SK-N-SH (cell line): Measurements from ENCODE around the gene HDAC4. TPM values are rescaled to one million over a fixed set of nuclear protein-coding genes. Genes with fewer than 3 reads are reported as not detected.

Experiments used
- CTCF ChIA-PET: fragments of 300-600, 350-600 bp; formaldehyde crosslinking; extraction: SDS; loops from one replicate; lab custom pipeline; 2021; lab: Yijun Ruan, JAX
- POLR2A ChIA-PET: fragments of 350-600 bp; sonication (Branson Sonifier 250); formaldehyde crosslinking; extraction: SDS; loops from one replicate; lab custom pipeline; 2020; ENCODE audit warnings: antibody characterized with exemption, inconsistent platforms; lab: Yijun Ruan, JAX
- DNase-seq: peaks from one replicate; pipeline ENCODE4 v3.0.0; 2012
- H2AFZ ChIP-seq: fragments of 200-600 bp; sonication (generic); 2 replicates; pipeline ENCODE4 v1.8.1; 2016; ENCODE audit warnings: antibody characterized with exemption, mild to moderate bottlenecking, low read depth
- H3F3A ChIP-seq: fragments of 200-600 bp; sonication (generic); replicated peaks from 2 replicates; pipeline ENCODE3; 2016; ENCODE audit warnings: antibody characterized with exemption, mild to moderate bottlenecking; ENCODE audit not compliant: insufficient read depth
- H3K27ac ChIP-seq, 2 experiments: fragments of 200-500 bp in 1 of 2; fragments of 200-600 bp in 1 of 2; sonication (Bioruptor generic) in 1 of 2; sonication (generic), shearing (Covaris generic) in 1 of 2; 2 replicates each; pipeline versions ENCODE4 v1.5.1 to v1.6.1; 2014 to 2016; ENCODE audit warnings: low read depth in 2 of 2, inconsistent platforms in 1 of 2, low read length in 1 of 2, mild to moderate bottlenecking in 1 of 2, mixed read lengths in 1 of 2
- H3K27me3 ChIP-seq: fragments of 200-600 bp; sonication (generic), shearing (Covaris generic); 2 replicates; pipeline ENCODE4 v1.6.1; 2016; ENCODE audit warnings: mixed run types; ENCODE audit not compliant: insufficient read depth
- H3K36me3 ChIP-seq, 2 experiments: fragments of 200-500 bp in 1 of 2; fragments of 200-600 bp in 1 of 2; sonication (Bioruptor generic) in 1 of 2; sonication (generic) in 1 of 2; replicated peaks in 1 of 2; 2 replicates each; pipeline versions ENCODE3 to v1.5.1; 2014 to 2016; ENCODE audit warnings: low read length in 1 of 2, mild to moderate bottlenecking in 1 of 2; ENCODE audit not compliant: insufficient read depth in 2 of 2, control insufficient read depth in 1 of 2
- H3K4me1 ChIP-seq, 2 experiments: fragments of 200-500 bp in 1 of 2; fragments of 200-600 bp in 1 of 2; sonication (Bioruptor generic) in 1 of 2; sonication (generic), shearing (Covaris generic) in 1 of 2; 2 replicates each; pipeline versions ENCODE4 v1.5.1 to v1.6.1; 2014 to 2016; ENCODE audit warnings: low read depth in 1 of 2, low read length in 1 of 2, mixed run types in 1 of 2; ENCODE audit not compliant: insufficient read depth in 2 of 2, control insufficient read depth in 1 of 2
- H3K4me2 ChIP-seq: fragments of 200-600 bp; sonication (generic), shearing (Covaris generic); 2 replicates; pipeline ENCODE4 v1.6.1; 2017; ENCODE audit warnings: mixed run types
- H3K4me3 ChIP-seq, 2 experiments: fragments of 200-500 bp in 1 of 2; fragments of 200-600 bp in 1 of 2; sonication (Bioruptor generic) in 1 of 2; sonication (generic), shearing (Covaris generic) in 1 of 2; 2 replicates each; pipeline versions ENCODE4 v1.5.1 to v1.8.1; 2014 to 2016; ENCODE audit warnings: low read depth in 2 of 2, inconsistent platforms in 1 of 2, low read length in 1 of 2, mild to moderate bottlenecking in 1 of 2, mixed read lengths in 1 of 2, moderate library complexity in 1 of 2
- H3K79me2 ChIP-seq: fragments of 200-600 bp; sonication (generic); 2 replicates; pipeline ENCODE4 v1.8.1; 2017; ENCODE audit warnings: mild to moderate bottlenecking; ENCODE audit not compliant: insufficient read depth
- H3K9ac ChIP-seq: fragments of 200-600 bp; sonication (generic); 2 replicates; pipeline ENCODE4 v1.6.1; 2017; ENCODE audit warnings: mixed run types
- H3K9me2 ChIP-seq: fragments of 200-600 bp; sonication (generic); 2 replicates; pipeline ENCODE4 v1.6.1; 2017; ENCODE audit warnings: mixed run types
- H3K9me3 ChIP-seq: fragments of 200-600 bp; sonication (generic); 2 replicates; pipeline ENCODE4 v1.6.1; 2017; ENCODE audit warnings: mixed run types, mild to moderate bottlenecking, moderate library complexity
- H4K20me1 ChIP-seq: fragments of 200-600 bp; sonication (generic); 2 replicates; pipeline ENCODE4 v1.6.1; 2017; ENCODE audit warnings: mild to moderate bottlenecking, mixed run types; ENCODE audit not compliant: insufficient read depth
- ELF1 ChIP-seq: IDR thresholded peaks from 2 replicates; pipeline ENCODE4 v1.4.0; 2012
- EZH2phosphoT487 ChIP-seq: fragments of 200-600 bp; sonication (generic); IDR thresholded peaks from 2 replicates; pipeline ENCODE4 v1.6.1; 2017; ENCODE audit warnings: low read depth, mixed run types, mild to moderate bottlenecking, antibody characterized with exemption, moderate library complexity, borderline replicate concordance
- FOSL2 ChIP-seq: IDR thresholded peaks from 2 replicates; pipeline ENCODE4 v1.4.0; 2012; ENCODE audit warnings: low read depth, mild to moderate bottlenecking, moderate library complexity, borderline replicate concordance
- FOXM1 ChIP-seq: IDR thresholded peaks from 2 replicates; pipeline ENCODE4 v1.4.0; 2012; ENCODE audit warnings: low read depth, mild to moderate bottlenecking
- MEF2A ChIP-seq: IDR thresholded peaks from 2 replicates; pipeline ENCODE4 v1.4.0; 2012; ENCODE audit warnings: low read depth, borderline replicate concordance
- MXI1 ChIP-seq: IDR thresholded peaks from 2 replicates; pipeline ENCODE4 v1.6.1; 2012; ENCODE audit warnings: mild to moderate bottlenecking, low read depth, low read length, improper control_type of control experiment
- NFIC ChIP-seq: IDR thresholded peaks from 2 replicates; pipeline ENCODE4 v1.4.0; 2012; ENCODE audit warnings: borderline replicate concordance
- SMC3 ChIP-seq: IDR thresholded peaks from 2 replicates; pipeline ENCODE4 v1.6.1; 2012; ENCODE audit warnings: low read depth, low read length, improper control_type of control experiment
- YY1 ChIP-seq: IDR thresholded peaks from 2 replicates; pipeline ENCODE4 v1.4.0; 2012; ENCODE audit warnings: low read depth, mild to moderate bottlenecking
- WGBS: methylation state at CpG from one replicate; pipeline ENCODE4 v1.1.6; 2017; ENCODE audit warnings: low lambda C conversion rate; 5-methylcytosine and 5-hydroxymethylcytosine counted together
- polyA plus RNA-seq, 3 experiments: library from polyadenylated mRNA; depleted of rRNA; stranded (reverse); fragments of >200 nt; gene quantifications; 2 replicates each; pipeline ENCODE4 v1.2.3, GENCODE V29; 2012
- TF ChIP-seq, protein P1 (sequence below): IDR thresholded peaks from 2 replicates; pipeline ENCODE4; 2012
- TF ChIP-seq, protein P2 (sequence below): fragments of 150-350 bp; IDR thresholded peaks from 2 replicates; pipeline ENCODE4 v1.6.1; 2017; ENCODE audit warnings: antibody characterized with exemption, low read length, low read depth, borderline replicate concordance
- TF ChIP-seq, protein P3 (sequence below): IDR thresholded peaks from 2 replicates; pipeline ENCODE4 v1.4.0; 2012; ENCODE audit warnings: low read depth, borderline replicate concordance
- TF ChIP-seq, protein P4 (sequence below): IDR thresholded peaks from 2 replicates; pipeline ENCODE4 v1.4.0; 2012; ENCODE audit warnings: low read depth, borderline replicate concordance

The HDAC4 gene
- polyA plus RNA-seq, 1 of the 3 experiments (the other 2 are of a cell fraction) = 5.5 TPM

DNA sequence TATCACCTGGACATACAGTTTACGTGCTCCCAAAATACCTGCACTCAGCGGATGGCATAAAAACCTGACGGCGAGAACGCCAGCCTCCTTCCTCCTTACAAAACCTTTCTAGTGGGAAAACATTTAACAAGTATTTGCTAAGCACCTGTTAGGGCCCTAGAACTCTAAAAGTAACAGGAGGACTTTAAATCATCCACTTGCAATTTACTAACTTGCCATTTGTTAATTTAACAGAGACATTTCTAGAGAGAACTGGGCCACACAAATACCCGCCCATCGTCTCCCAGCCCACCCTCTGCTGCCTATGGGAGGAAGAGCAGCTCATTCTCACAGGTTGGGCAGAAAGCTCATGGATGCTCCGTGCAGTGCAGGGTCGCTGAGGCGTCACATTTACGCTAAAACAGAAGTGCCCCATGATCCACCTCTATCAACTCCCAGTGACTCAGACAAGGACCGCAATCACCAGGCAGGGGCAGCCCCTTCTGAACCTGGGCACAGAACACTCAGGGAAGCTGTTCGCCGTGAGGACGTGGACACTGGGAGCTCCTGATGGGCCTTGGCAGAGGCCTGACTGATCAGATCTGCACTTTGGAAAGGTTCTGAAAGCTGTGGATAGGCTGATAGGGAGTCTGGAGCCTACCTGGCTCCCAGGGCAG is 106.9 kb downstream of the HDAC4 start:
- Histone ChIP-seq H3K9me3 (no peaks in the 10 kb centered on the region), H4K20me1 (no peaks in the 10 kb centered on the region), H2AFZ (no peak overlapping the region), H3F3A (no peaks in the 10 kb centered on the region), H3K4me2 (no peak overlapping the region), H3K27me3 (no peaks in the 10 kb centered on the region), H3K36me3 (no peaks in the 10 kb centered on the region), H3K4me1 (peaks cover 0 to 47% of the 10 kb centered on the region in 2 experiments; a peak in 2 of 4 replicates), H3K79me2 (0 out of 2 replicates have a peak, but pooled peaks cover 2% of the 10 kb centered on the region)
- CTCF ChIA-PET = interaction anchor here (0.7 to 2.3 kb wide), 5 partner anchors 11 to 236 kb away, joined by 3 to 8 read pairs (median 3); no protein-coding TSS in a partner anchor
- no peak for DNase-seq
- TF ChIP-seq EZH2phosphoT487 (no peak), YY1 (no peak), SMC3 (no peak), MXI1 (no peak), FOSL2 (no peak), MEF2A (no peak), FOXM1 (no peak), NFIC (no peak), ELF1 (no peak)
- TF ChIP-seq, protein P1, sequence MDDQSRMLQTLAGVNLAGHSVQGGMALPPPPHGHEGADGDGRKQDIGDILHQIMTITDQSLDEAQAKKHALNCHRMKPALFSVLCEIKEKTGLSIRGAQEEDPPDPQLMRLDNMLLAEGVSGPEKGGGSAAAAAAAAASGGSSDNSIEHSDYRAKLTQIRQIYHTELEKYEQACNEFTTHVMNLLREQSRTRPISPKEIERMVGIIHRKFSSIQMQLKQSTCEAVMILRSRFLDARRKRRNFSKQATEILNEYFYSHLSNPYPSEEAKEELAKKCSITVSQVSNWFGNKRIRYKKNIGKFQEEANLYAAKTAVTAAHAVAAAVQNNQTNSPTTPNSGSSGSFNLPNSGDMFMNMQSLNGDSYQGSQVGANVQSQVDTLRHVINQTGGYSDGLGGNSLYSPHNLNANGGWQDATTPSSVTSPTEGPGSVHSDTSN = no peak
- TF ChIP-seq, protein P2, sequence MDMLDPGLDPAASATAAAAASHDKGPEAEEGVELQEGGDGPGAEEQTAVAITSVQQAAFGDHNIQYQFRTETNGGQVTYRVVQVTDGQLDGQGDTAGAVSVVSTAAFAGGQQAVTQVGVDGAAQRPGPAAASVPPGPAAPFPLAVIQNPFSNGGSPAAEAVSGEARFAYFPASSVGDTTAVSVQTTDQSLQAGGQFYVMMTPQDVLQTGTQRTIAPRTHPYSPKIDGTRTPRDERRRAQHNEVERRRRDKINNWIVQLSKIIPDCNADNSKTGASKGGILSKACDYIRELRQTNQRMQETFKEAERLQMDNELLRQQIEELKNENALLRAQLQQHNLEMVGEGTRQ = no peak
- TF ChIP-seq, protein P3, sequence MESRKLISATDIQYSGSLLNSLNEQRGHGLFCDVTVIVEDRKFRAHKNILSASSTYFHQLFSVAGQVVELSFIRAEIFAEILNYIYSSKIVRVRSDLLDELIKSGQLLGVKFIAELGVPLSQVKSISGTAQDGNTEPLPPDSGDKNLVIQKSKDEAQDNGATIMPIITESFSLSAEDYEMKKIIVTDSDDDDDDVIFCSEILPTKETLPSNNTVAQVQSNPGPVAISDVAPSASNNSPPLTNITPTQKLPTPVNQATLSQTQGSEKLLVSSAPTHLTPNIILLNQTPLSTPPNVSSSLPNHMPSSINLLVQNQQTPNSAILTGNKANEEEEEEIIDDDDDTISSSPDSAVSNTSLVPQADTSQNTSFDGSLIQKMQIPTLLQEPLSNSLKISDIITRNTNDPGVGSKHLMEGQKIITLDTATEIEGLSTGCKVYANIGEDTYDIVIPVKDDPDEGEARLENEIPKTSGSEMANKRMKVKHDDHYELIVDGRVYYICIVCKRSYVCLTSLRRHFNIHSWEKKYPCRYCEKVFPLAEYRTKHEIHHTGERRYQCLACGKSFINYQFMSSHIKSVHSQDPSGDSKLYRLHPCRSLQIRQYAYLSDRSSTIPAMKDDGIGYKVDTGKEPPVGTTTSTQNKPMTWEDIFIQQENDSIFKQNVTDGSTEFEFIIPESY = no peak
- TF ChIP-seq, protein P4, sequence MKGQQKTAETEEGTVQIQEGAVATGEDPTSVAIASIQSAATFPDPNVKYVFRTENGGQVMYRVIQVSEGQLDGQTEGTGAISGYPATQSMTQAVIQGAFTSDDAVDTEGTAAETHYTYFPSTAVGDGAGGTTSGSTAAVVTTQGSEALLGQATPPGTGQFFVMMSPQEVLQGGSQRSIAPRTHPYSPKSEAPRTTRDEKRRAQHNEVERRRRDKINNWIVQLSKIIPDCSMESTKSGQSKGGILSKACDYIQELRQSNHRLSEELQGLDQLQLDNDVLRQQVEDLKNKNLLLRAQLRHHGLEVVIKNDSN = no peak
- TF ChIP-seq, all 33 proteins: peak for 0
- WGBS = 100% methylated on average over 11 of the region's 15 CpGs
- H3K9me2 ChIP-seq = no peaks in the 10 kb centered on the region
- POLR2A ChIA-PET = interaction anchor here (0.6 kb wide), 1 partner anchor 432 kb away, joined by 3 read pairs; no protein-coding TSS in a partner anchor
- H3K4me3 ChIP-seq = no peak overlapping the region
- no peak overlapping the region for H3K9ac ChIP-seq
- H3K27ac ChIP-seq = no peak overlapping the region
